ENCODE results near the gene CADM4.

CADM4 gene

DNA sequence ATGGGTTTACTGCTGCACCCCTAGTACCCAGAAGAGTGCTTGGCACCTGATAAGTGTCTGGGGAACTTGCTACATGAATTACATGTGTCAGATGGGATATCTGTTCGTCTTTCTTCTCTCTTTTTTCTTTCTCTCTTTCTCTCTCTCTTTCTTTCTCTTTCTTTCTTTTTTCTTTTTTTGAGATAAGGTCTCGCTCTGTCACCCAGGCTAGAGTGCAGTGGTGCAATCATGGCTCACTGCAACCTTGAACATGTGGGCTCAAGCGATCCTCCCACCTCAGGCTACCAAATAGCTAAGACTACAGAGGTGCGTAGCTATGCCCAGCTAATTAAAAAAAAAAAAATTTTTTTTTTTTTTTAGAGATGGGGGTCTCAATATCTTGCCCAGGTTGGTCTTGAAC is 6.1 kb downstream of the CADM4 start:
- no peak for DNase-seq

DNA sequence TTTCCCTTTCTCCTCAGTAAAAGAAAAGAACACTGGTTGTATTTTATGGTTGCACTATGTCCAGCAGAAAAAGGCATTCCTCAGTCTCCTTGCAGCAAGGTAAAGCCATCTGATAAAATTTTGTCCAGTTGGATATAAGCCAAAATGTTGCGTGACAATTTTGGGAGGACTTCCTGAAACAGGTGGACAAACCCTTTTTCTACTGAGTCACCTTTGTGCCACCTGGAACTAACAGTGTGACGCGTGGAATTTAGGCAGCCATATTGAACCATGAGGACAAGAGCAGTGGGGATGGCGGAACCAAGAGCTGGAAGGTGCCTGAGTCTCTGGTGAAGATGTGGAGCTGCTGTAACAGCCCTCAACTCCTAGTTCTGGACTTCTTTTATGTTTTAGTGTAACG is 8.2 kb downstream of the CADM4 start:
- no peak for DNase-seq

DNA sequence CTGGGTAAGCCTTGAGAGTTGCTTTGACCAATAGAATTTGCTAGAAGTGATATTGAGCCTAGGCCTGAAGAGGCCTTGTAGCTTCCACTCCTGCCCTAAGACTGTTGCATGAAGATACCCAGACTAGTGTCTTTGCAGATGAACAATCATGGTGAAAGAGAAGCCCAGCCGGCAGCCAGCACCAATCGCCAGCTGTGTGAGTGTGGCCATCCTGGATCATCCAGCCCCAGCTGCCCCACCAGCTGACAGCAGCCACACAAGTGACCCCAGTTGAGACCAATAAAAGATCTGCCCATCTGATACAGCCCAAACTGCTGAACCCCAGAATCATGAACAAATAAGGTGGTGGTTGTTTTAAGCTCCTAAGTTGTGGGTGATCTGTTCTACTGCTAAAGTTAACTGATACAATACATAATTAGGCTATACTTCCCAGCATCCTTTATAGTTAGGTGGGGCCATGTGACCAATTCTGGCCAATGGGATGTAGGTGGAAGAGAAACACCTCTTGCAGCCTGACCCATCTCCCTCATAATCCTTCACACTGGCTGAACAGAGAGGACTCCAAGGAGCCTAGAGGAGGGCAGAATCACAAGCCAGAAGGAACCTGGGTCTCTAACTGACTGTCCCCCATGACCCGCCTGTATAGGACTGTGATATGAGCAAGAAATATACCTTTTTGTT is 10.9 kb downstream of the CADM4 start:
- no peak for DNase-seq

DNA sequence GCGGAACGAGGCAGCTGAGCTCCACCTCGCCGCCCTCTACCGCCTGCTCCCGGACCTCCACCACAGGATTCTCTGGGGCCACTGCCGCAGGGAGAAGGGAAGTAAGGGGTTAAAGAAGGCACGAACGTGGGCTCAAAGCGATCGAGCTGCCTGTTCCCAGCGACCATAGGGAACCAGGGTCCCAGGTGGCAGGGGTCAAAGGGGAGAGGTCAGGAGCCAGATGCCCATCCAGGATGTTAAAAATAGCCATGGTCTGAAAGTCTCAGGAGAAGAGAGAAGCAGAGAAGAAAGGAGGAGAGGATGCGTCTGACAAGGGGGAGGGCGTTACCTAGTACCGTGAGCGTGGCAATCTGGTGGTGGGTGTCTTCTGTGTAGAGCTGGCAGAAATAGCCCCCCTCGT is 12.8 kb downstream of the CADM4 start:
- no peak for DNase-seq

DNA sequence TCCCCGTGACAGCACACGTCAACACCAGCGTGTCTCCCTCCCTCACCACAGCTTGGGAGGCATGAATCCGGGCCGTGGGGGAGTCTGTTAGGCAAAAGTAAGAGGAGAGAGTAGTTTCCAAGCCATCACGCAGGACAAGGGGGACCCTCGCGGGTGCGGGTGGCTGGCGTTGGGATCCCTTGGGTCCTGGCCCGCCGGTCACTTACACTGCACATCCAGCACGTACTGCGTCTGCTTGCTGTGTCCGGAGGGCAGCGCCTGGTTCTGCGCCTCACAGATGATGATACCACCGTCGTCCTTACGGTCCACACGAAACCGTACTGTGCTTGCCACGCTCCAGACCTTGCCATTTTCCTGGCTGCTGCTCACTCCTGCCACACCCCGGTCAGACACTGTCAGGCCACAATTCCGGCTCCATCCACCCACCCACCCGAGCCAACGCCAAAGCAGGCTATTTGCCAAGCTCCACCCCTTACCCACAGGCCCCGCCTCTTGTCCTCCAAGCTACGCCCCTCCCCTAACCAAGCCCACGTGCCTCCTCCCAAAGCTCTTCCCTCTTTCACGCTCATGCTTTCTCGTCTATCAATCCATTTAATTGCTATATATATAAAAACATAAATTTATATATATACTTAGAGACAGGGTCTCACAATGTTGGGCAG is 13.6 kb downstream of the CADM4 start:
- DNase-seq = no peak

DNA sequence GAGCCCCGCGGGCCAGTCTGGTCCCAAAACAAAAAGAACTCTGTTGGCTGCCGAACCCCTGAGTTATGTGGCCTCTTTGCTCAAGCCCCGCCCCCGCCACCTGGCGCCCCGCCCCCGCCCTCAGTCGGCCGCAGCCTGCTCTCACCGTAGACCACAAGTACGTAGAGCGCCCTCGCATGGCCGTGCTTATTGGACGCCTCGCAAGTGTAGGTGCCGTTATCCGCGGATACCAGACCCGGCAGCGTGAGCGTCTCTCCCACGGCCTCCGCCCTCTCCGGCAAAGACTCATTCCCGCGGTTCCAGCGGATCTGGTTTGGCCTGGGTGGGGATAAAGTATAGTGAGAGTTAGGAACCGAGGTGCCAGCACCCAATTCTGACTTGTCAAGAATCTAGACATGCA is 14.7 kb downstream of the CADM4 start:
- no peak for DNase-seq

DNA sequence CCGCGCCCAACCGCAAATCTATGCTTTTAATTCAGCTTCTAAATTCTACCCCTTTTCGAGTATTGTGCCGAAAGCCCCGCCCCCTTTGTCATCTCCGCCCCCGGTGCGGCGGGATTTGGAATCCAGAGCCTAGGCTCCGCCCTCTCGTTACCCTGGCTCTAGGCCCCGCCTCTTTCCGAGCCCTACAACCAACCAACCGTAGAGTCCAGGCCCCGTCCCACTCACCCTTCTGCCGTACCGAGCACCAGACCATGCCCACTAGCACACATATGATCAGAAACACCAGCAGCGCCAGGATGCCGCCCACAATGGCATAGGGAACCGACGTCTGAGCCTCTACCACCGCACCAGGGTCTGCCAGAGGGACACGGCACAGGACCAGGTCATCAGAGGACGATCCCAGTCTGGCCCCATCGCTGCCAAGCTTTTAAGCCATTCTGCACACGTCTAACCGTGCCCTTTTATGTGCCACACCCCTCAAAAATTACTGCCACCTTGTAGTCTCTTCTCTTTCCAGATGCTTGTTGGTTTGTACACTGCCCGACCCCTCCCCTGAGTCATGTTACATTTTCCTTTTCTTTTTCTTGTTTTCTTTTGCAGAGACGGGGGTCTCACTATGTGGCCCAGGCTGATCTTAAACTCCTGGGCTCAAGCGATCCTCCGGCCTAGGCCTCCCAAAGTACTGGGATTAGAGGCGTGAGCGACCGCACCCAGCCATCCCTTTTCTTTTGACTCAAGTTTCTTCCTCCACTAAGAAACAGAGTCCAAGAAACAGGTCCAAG is 15.6 kb downstream of the CADM4 start:
- no peak for DNase-seq

DNA sequence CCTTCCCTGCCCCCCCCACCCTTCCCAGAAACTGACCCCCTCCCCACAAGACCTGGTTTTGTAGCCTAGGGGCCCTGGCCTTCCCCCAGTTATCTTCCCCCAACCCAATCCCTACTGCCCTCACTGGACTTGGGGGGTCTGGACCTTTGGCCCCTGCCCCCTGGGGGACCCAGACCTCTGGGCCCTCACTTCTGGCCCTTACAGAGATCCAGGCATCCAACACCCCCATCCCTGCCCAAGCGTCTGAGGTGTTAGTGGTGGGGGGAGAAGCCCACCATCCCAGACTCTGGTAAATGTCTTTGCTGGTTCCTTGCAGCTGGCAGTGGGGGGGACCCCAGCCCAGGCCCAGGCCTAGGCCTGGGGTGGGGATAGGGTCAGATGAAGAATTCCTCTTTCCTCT is 16.7 kb downstream of the CADM4 start:
- DNase-seq = no peak

DNA sequence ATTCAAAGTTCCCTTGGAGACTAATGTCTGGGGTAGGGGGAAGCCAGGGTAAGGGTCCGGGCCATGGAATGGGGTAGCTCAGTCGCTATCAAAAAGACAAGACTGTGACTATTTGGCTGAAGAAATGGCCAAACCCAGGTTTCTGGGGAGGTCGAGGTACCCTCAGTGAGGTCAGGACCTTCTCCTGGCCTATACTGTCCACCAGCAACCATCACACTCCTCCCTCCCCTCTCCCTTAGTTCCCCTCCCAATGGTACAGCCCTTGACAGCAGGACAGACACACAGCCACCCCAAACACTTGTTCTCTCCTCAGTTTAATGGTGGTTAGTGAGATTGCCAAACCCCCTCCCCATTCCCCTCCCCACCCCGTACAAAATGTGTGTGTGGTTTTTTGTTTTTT is 17.6 kb downstream of the CADM4 start:
- no peak for DNase-seq

DNA sequence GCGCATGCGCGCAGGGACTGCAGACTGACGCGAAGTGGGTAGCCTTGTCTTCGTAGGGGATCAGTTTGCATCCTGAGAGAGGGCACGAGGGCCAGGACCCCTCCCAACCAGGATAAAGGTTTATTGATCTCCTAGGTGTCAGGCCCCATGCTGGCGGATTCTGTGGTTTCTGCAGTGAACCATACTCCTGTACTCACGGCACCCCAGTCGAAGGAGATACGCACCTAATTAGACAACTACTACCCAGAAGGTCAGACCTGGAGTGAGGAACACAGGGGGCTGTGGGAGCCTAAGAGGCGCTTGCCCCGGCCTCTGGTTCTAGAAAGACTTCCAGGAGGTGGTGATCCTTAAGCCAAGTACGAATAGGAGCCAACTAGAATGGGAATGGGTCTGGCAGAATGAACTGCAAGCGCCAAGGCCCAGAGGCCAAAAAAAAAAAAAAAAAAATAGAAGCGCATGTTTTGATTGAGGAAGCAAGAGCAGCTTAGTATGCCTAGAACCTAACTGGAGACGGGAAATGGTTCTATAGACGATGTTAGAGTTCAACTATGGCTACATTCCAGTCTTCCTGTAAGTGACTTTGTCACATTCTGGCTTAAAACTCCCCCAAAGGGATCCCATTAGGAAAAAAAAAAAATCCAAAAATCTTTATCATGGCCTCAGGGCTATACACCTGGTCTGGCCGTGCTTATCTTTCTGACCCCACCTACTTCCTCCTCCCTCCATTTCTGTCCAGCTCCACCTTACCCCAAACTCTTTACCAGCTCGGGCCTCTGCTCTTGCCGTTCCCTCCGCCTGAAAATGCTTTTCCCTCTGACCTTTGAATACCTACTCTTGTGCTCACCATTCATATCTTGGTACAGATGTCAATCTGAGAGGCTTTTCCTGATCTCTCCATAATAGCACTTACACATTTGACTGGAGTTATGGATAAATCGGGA is 19.3 kb downstream of the CADM4 start:
- DNase-seq = no peak

DNA sequence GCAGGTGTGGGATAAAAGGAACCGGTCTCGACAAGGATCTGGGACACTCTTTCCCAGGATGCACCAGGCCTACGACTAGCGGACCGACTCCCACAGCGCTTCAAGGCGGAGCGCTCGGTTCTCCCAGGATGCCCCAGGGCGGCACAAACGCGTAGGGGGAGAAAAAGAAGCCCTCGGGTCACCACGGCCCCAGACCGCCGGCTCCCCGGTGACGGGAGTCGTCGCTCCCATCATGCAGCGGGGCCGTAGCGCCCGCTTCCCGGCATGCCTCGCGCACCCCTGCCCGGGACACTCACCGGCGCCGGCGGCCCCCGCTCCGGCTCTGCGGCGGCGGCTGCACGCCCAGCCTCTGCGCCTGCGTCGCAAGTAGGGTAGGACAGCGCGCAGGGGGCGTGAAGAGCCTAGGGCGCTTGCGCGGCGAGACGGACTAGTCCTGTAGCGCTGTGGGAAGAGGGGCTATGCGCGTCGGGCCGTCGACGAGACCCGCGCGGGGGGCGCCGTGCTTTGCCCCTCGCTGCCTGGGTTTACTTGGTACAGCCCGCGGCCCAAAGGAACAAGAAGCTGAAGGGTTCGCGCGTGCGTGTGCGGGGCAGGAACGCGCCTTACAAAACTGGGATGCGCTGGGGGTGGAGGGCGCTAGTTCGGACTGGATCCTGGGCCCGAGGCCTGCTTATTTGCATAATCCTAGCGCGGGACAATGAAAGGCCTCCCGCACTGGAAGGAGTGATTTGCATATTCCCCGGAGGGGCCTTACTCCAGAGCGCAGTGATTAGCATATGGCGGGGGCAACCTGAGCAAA is 20.2 kb downstream of the CADM4 start, which contains the start of gene ZNF428:
ZNF428 (minus strand) TSS at position 368 of the 799 bp plus-strand sequence. CDS start 5,325 bp downstream, outside the sequence.
- DNase-seq = peak; percentile 96

DNA sequence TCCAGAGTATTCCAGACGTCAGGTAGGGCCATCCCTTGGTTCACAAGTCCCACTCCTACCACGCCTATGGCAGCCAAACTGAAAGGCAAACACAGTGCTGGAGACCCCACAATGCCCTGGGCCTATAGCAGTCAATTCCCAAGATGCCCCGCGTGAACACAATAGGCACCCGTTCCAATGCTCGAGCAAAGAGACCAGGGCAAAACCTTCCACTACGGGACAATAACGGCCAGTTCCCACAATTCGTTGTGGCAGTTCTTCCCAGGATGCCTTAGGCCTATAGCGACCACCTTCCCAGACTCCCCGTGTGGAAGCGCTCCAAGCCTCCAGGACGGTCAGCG is 20.8 kb downstream of the CADM4 start:
- DNase-seq = peak; percentile 87

DNA sequence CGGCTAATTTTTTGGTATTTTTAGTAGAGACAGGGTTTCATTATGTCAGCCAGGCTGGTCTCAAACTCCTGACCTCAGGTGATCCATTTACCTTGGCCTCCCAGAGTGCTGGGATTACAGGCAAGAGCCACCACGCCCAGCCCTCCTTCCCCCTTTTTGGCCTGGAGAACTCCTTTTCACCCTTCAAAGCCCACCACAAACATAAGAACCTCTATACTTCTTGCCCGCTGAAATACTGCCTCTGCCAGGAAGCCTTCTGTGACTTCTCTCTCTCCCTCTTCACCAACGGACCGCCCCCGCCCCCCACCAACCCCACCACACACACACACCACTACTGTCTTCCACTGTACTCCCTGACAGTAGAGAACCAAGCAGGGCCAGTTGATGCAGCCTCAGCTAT is 22.7 kb downstream of the CADM4 start:
- no peak for DNase-seq

DNA sequence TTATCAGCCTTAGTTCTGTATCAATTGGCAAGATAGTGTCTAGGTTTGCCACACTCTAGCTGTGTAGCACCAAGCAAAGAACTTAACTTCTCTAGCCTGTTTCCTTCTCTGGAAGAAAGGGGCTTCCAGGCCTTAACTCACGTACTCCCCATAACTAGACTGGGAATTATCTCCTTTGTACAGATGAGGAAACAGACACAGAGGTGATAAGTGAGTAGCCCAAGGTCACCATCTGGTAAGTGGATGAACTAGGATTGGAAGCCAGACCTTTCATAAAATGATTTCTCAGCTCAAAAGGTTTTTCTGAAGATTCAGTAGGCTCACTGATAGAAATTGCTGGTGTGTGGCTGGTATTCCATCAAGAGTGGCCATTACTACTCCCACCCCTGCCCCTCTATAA is 23.3 kb downstream of the CADM4 start:
- DNase-seq = no peak

DNA sequence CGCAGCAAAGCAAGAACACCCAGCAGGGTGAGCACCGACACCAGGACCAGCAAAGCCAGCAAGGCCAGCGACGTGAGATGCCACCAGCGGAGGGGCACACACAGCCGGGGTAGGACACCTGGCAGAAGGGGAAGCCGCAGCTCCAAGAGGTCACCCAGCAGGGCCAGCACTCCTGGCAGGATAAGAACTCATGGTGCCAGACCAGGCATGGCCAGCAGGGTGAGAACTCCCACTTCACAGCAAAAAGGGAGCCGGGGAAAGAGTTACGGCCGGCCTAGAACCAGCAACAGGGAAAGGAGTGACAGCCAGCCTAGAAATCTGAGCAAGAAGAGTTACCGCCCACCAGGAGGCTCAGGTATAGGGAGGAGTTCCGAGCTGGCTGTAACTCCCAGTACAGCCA is 27.3 kb downstream of the CADM4 start:
- no peak for DNase-seq

DNA sequence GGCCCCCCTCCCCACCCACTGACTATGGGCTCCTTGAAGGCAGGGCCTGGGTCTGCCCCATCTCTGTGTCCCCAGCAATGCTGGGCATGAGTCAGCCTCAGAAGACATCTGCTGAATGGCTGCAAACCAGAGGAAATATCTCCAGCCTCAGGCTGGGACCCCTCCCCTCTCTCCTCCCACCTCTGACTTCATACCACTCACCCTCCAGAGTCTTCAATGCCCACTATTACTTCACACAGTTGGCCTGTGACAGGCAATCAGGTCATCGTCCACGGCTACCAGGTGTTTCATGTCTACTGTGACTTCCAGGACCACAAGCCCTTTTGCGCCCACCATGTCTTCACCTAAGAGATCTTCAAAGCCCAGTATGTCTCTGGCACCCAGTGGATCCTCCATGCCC is 27.9 kb downstream of the CADM4 start, which contains the start of gene SRRM5:
SRRM5 (plus strand) TSS at position 301 of the 400 bp plus-strand sequence; CDS start at position 335, 34 bp downstream.
- no peak for DNase-seq

DNA sequence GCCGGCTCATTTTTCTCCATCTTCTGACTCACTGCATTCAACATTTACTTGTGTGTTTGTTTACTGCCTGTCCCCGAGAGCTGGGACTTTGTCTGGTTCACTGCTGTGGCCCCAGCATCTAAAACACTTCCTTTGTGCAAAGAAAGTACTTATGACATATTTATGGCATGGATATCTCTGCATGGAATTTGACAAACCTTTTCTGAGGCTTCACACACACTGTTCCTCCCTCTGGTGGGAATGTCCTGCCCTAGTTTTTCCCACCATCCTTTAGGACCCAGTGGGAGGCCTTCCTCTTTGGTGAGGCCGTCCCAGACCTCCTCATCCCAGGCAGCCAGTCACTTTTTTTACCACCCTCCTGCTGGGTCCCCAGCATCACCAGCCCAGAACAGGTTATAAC is 29.2 kb downstream of the CADM4 start:
- no peak for DNase-seq

DNA sequence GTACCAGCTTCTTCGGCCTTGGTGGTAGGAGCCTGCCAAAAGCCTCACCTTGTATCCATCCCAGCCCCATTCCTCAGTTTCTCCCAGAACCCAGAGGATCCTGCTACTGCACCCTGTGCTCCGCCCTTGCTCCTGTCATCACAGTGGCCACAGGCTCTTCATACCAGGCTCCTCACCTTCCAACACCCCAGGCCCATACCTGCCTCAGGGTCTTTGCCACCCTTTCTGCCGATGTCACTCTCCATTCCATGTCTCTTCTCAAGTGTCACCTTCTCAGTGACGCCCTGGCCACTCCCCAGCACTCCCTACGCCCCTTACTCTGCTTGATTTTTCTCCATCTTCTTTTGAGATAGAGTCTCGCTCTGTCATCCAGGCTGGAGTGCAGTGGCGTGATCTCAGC is 29.8 kb downstream of the CADM4 start:
- no peak for DNase-seq

DNA sequence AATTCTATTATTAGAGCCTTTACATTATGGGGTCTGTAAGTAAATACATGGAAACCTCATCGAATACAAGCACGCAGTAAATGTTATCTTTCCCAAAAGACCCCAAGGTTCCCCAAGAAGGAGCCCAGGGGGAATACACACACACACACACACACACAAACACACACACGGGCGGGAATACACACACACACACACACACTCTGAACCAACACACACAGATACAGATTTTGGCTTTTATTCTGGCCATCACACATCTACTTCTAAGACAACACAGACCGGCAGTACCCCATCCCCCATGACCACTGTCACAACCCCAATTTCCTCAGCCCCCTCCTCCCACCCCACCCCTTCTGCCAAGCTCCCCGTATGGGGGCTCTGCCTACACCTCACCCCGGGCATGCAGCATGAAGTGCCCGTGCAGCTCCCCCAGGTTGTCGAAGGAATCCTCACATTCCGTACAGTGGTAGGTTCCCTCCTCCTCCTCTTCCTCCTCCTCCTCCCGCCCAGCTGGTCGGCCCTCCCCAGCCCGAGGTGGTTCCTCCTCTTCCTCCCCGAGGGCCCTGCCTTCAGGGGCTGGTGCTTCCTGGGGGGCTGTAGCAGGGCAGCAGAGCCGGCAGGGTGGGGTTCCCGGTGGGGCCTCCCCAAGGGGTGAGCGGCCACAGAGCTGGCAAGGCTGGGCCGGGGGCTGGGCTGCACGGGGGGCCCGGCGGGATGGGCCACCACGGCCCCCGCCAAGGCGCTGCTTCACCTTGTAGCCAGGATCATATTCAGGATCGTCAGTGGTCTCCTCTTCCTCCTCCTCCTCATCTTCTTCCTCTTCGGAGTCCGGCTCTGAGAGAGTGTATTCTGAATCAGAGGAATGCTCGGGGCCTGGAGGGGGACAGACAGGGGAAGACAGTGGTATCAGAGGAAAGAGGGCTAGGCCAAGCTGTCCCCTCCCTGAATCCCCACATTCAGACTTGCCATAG is 32.1 kb downstream of the CADM4 start:
- no peak for DNase-seq

DNA sequence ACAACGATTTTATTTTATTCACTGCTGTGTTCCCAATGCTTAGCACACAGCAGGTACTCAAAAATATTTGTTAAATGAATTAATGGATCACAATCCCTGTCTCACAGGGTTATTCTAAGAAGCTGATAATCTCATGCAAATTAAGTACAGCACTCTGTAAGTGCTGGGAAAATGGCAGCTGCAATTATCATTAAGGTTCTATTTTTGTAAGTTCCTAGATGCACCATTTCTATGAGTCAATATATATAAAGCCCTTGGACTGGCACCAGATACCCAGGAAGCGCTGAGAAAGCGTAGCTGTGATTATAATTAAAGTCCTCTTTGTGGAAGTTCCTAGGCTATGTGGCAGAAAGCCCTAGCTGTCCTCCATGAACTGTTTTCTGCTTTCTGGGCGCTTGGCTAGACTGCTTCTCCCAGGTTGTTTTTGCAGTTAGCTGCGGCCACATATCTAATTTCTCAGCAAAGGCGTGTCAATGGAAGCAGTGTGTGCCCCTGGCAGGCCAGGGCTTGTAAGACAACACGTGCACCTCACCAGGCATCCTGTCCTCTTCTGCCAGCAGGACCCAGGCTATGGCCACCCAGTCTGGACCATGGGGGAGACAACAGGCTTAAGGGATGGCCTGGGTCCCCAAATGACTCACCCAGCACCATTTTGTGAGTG is 33.0 kb downstream of the CADM4 start:
- peak; percentile 15 for DNase-seq

All from NCI-H69 (cell line).